A549 (cell line): ENCODE results near the gene RET. TPM values are rescaled to one million over a fixed set of nuclear protein-coding genes. Genes with fewer than 3 reads are reported as not detected.

ENCODE experiments used
- ATAC-seq, 2 experiments: fragments of 200-7000 bp in 1 of 2; fragments of >200 bp in 1 of 2; cut with Nextera tagmentation in 1 of 2; cut with Tn5 transposase in 1 of 2; 3 replicates each; pipeline versions ENCODE4 v1.8.0 to v1.9.1; 2018 to 2020; ENCODE audit warnings: mild to moderate bottlenecking in 1 of 2, moderate library complexity in 1 of 2
- CTCF ChIA-PET: fragments of 300-600 bp; sonication (Branson Sonifier 250); formaldehyde crosslinking; extraction: SDS; loops from one replicate; lab custom pipeline; 2021; ENCODE audit warnings: antibody characterized with exemption, inconsistent platforms; lab: Yijun Ruan, JAX
- POLR2A ChIA-PET: fragments of 350-600 bp; formaldehyde crosslinking; extraction: SDS; loops from one replicate; lab custom pipeline; 2021; ENCODE audit warnings: antibody characterized with exemption, inconsistent platforms; lab: Yijun Ruan, JAX
- DNase-seq, 2 experiments: peaks; one replicate each; pipeline versions ENCODE4 v3.0.0 to v3.0.0-alpha.2; 2011 to 2016; ENCODE audit warnings: low read depth in 1 of 2, low spot score in 1 of 2
- FAIRE-seq: peaks from 2 replicates; lab custom pipeline; 2011; peaks lifted over from hg19 to GRCh38; lab: Jason Lieb, UNC
- H3K27ac ChIP-seq, 2 experiments: fragments of >200 bp; sonication (Bioruptor Twin); formaldehyde crosslinking; 3 replicates each; pipeline ENCODE4 v1.5.1; 2016 to 2017
- H3K4me1 ChIP-seq: fragments of >200 bp; sonication (Bioruptor Twin); formaldehyde crosslinking; 3 replicates; pipeline ENCODE4 v1.6.1; 2016
- H3K4me2 ChIP-seq: fragments of >200 bp; sonication (Bioruptor Twin); formaldehyde crosslinking; 3 replicates; pipeline ENCODE4 v1.6.1; 2016
- H3K4me3 ChIP-seq: fragments of >200 bp; sonication (Bioruptor Twin); formaldehyde crosslinking; 3 replicates; pipeline ENCODE4 v1.5.1; 2016
- H3K9me3 ChIP-seq: fragments of >200 bp; sonication (Bioruptor Twin); formaldehyde crosslinking; 3 replicates; pipeline ENCODE4 v1.6.1; 2016
- BHLHE40 ChIP-seq: IDR thresholded peaks from 2 replicates; pipeline ENCODE4 v1.6.1; 2012; ENCODE audit warnings: low read depth, low read length, inconsistent platforms
- CHD4 ChIP-seq: fragments of 200-600 bp; sonication (generic); IDR thresholded peaks from 2 replicates; pipeline ENCODE4 v1.6.1; 2016; ENCODE audit warnings: antibody characterized with exemption, mild to moderate bottlenecking, borderline replicate concordance
- EHF ChIP-seq: fragments of 250-450 bp; sonication (Bioruptor Pico); IDR thresholded peaks from 2 replicates; pipeline ENCODE4 v1.5.0; 2020; ENCODE audit warnings: mild to moderate bottlenecking
- FOXS1 ChIP-seq: fragments of 250-450 bp; sonication (Bioruptor Pico); IDR thresholded peaks from 2 replicates; pipeline ENCODE4 v1.5.0; 2020; ENCODE audit warnings: mild to moderate bottlenecking, moderate library complexity
- JUN ChIP-seq, 2 experiments: fragments of >200 bp; sonication (Bioruptor Twin); formaldehyde crosslinking; IDR thresholded peaks; 2 replicates in 1 of 2; 3 replicates in 1 of 2; pipeline ENCODE4 v1.6.1; 2016 to 2017
- KDM1A ChIP-seq: fragments of 200-600 bp; sonication (generic); IDR thresholded peaks from 2 replicates; pipeline ENCODE4 v1.6.1; 2016; ENCODE audit warnings: low read depth, mild to moderate bottlenecking
- MAFK ChIP-seq: fragments of 450-650 bp; IDR thresholded peaks from 2 replicates; pipeline ENCODE4 v1.6.1; 2014; ENCODE audit not compliant: partially characterized antibody
- MAZ ChIP-seq: fragments of 150-350 bp; IDR thresholded peaks from 2 replicates; pipeline ENCODE4 v1.6.1; 2014; ENCODE audit warnings: antibody characterized with exemption, low read depth, low read length, borderline replicate concordance
- PHF8 ChIP-seq: fragments of 200-600 bp; sonication (generic); IDR thresholded peaks from 2 replicates; pipeline ENCODE4 v1.6.1; 2016; ENCODE audit warnings: low read depth, mild to moderate bottlenecking, antibody characterized with exemption, moderate library complexity, borderline replicate concordance
- RCOR1 ChIP-seq: fragments of 150-350 bp; IDR thresholded peaks from 2 replicates; pipeline ENCODE4 v1.6.1; 2014; ENCODE audit warnings: antibody characterized with exemption, low read length, low read depth
- RFX5 ChIP-seq: fragments of 450-650 bp; IDR thresholded peaks from 2 replicates; pipeline ENCODE4 v1.7.1; 2014; ENCODE audit warnings: antibody characterized with exemption, mild to moderate bottlenecking, moderate library complexity
- SMC3 ChIP-seq: fragments of >200 bp; sonication (Bioruptor Twin); formaldehyde crosslinking; IDR thresholded peaks from 3 replicates; pipeline ENCODE4 v1.6.1; 2018; ENCODE audit warnings: inconsistent platforms
- SREBF2 ChIP-seq: fragments of 450-650 bp; IDR thresholded peaks from 2 replicates; pipeline ENCODE4 v1.6.1; 2014; ENCODE audit warnings: mild to moderate bottlenecking, moderate library complexity
- TFCP2L1 ChIP-seq: fragments of 250-450 bp; sonication (Bioruptor Pico); IDR thresholded peaks from 2 replicates; pipeline ENCODE4 v1.5.0; 2021; ENCODE audit warnings: mild to moderate bottlenecking
- WGBS: methylation state at CpG from one replicate; pipeline ENCODE4 v1.1.6; 2017; ENCODE audit errors: missing lambda C conversion rate; 5-methylcytosine and 5-hydroxymethylcytosine counted together
- polyA plus RNA-seq, 4 experiments: library from polyadenylated mRNA; depleted of rRNA in 3 of 4; stranded (reverse); fragments of >200 nt; fragmentation: RNase III in 1 of 4; extraction: RNeasy Plus Mini Kit Qiagen cat#74134 plus additional on column Dnase treatment in 1 of 4; gene quantifications; 2 replicates in 3 of 4; 3 replicates in 1 of 4; pipeline ENCODE4 v1.2.3, GENCODE V29; 2011 to 2017
- TF ChIP-seq, protein P1 (sequence below): fragments of >200 bp; sonication (Bioruptor Twin); formaldehyde crosslinking; IDR thresholded peaks from 2 replicates; pipeline ENCODE4 v1.6.1; 2016
- TF ChIP-seq, protein P2 (sequence below): fragments of 250-450 bp; sonication (Bioruptor Pico); IDR thresholded peaks from 2 replicates; pipeline ENCODE4 v1.5.0; 2020; ENCODE audit warnings: low read depth, mild to moderate bottlenecking, moderate library complexity
- TF ChIP-seq, protein P3 (sequence below): fragments of >200 bp; sonication (Bioruptor Twin); formaldehyde crosslinking; IDR thresholded peaks from 3 replicates; pipeline ENCODE4 v1.6.1; 2016
- TF ChIP-seq, protein P4 (sequence below): IDR thresholded peaks from 2 replicates; pipeline ENCODE4 v1.6.1; 2012
- TF ChIP-seq, protein P5 (sequence below): fragments of 150-350 bp; IDR thresholded peaks from 2 replicates; pipeline ENCODE4 v1.6.1; 2014; ENCODE audit warnings: low read depth, mild to moderate bottlenecking, low read length
- TF ChIP-seq, protein P6 (sequence below): fragments of 200-600 bp; sonication (generic); IDR thresholded peaks from 2 replicates; pipeline ENCODE4 v1.6.1; 2016; ENCODE audit warnings: antibody characterized with exemption, mild to moderate bottlenecking, moderate library complexity
- TF ChIP-seq, protein P7 (sequence below): fragments of >200 bp; sonication (Bioruptor Twin); formaldehyde crosslinking; IDR thresholded peaks from 3 replicates; pipeline ENCODE4 v1.5.1; 2016
- TF ChIP-seq, protein P8 (sequence below): IDR thresholded peaks from 2 replicates; pipeline ENCODE4 v1.6.1; 2012; ENCODE audit warnings: low read depth, borderline replicate concordance

RET gene
- polyA plus RNA-seq, 2 of the 4 experiments (the other 2 are of a cell fraction): 0.08 to 0.41 TPM

DNA sequence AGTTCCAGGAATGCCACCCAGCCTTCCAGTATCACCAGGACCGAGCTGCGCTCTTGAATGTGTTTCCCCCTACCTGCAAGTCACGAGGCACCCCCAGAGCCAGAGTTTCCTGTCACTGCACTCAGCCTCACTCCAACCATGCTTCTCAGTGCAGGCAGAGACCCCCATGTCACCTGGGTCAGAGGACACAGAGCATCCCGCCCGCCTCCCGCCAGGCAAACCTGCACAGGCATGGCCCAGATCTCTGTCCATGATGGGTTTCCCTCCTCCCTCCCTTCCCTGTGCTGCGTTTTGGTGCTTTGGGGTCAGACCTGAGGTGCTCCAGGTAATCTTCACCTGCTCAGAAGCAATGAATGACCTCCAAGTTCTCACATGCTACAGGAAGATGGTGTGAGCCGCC is 3.1 kb upstream of the RET start (continued):
- TF ChIP-seq, protein P1, sequence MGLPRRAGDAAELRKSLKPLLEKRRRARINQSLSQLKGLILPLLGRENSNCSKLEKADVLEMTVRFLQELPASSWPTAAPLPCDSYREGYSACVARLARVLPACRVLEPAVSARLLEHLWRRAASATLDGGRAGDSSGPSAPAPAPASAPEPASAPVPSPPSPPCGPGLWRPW: no peak
- TF ChIP-seq RCOR1: no peak

DNA sequence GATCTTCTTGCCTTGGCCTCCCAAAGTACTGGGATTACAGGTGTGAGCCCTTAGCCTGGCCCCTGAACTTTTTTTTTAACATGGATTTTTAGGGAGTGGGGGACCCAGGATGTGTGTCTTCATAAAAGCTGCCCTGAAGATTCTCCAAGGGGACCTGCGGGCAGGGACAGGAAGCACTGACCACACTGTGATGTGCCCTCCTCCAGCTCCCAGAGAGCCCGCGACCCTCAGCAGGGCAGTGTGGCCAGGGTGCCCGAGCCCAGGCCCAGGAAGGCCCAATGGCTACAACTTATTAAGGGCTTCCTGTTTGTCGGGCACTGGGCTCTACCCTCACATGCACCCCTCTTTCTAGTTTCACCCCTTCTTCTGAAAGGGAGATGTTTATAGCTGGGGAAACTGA is 2.5 kb upstream of the RET start:
- no peak overlapping the region for H3K27ac ChIP-seq
- H3K4me1 ChIP-seq: 0 out of 3 replicates have a peak, but pooled peaks cover 3% of the 10 kb centered on the region
- TF ChIP-seq KDM1A: no peak
- TF ChIP-seq TFCP2L1: no peak
- no peak for TF ChIP-seq JUN (IDR thresholded peaks at IDR 0.05)
- TF ChIP-seq CHD4: no peak
- TF ChIP-seq EHF (CRISPR knock-in tag): no peak
- TF ChIP-seq, protein P2, sequence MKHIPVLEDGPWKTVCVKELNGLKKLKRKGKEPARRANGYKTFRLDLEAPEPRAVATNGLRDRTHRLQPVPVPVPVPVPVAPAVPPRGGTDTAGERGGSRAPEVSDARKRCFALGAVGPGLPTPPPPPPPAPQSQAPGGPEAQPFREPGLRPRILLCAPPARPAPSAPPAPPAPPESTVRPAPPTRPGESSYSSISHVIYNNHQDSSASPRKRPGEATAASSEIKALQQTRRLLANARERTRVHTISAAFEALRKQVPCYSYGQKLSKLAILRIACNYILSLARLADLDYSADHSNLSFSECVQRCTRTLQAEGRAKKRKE (CRISPR knock-in tag): no peak
- no peak for TF ChIP-seq PHF8
- TF ChIP-seq BHLHE40: no peak
- TF ChIP-seq, protein P3, sequence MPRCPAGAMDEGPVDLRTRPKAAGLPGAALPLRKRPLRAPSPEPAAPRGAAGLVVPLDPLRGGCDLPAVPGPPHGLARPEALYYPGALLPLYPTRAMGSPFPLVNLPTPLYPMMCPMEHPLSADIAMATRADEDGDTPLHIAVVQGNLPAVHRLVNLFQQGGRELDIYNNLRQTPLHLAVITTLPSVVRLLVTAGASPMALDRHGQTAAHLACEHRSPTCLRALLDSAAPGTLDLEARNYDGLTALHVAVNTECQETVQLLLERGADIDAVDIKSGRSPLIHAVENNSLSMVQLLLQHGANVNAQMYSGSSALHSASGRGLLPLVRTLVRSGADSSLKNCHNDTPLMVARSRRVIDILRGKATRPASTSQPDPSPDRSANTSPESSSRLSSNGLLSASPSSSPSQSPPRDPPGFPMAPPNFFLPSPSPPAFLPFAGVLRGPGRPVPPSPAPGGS: no peak
- TF ChIP-seq FOXS1 (CRISPR knock-in tag): no peak
- TF ChIP-seq, protein P4, sequence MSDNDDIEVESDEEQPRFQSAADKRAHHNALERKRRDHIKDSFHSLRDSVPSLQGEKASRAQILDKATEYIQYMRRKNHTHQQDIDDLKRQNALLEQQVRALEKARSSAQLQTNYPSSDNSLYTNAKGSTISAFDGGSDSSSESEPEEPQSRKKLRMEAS: no peak
- TF ChIP-seq, all 56 proteins: peak for 0
- H3K4me3 ChIP-seq: no peak overlapping the region
- no peaks in the 10 kb centered on the region for H3K9me3 ChIP-seq
- ATAC-seq: no peak
- no peak for DNase-seq
- no peak for FAIRE-seq
- no peak overlapping the region for H3K4me2 ChIP-seq
- ChIA-PET POLR2A (no interaction called here), CTCF (interaction anchor here (0.5 to 0.9 kb wide), 4 partner anchors 99 to 237 kb away, joined by 3 to 4 read pairs (median 3); no protein-coding TSS in a partner anchor)
- WGBS: 82% methylated on average over 2 of the region's 5 CpGs

DNA sequence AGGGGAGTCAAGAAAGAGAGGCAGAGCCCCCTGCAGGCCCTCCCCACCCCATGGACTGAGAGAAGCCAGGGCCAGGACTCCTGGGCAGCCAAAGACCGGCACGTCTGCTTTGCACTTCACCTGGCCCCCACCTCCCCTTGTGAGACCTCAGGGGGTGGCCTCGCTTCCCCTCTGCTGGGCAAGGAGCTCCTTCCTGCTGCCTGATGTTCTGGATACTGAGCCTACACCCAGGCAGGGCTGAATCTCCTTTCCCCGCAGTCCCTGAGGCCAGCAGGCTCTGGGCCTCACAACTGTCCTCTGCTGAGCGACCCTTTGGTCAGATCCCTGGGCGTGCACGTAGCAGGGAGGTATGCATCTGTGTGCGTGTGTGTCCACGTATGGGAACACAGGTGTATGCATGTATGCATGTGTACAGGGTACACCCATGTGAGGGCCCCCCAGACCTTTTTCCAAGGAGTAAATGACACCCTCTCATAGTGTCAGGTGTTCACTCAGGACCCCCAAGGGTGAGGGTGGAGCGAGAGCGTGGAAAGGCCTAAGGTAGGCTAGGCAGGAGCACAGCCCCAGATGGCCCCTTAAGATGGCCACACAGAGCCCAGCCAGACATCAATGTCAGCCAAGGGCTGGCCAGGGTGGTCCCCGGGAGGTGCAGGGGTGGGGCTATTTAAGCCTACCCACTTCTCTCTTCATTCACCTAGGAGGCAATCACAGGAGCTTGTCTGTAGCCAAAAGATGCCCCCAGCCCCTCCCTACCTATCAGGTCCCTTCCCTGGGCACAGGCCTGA is 1.9 kb upstream of the RET start:
- WGBS: 66% methylated on average over 4 of the region's 12 CpGs
- POLR2A ChIA-PET: no interaction called here
- CTCF ChIA-PET: interaction anchor here (0.5 to 0.9 kb wide), 8 partner anchors 9 to 1911 kb away, joined by 3 to 4 read pairs (median 3); no protein-coding TSS in a partner anchor
- H3K27ac ChIP-seq: no peak overlapping the region
- 0 out of 3 replicates have a peak, but pooled peaks cover 3% of the 10 kb centered on the region for H3K4me1 ChIP-seq
- H3K4me3 ChIP-seq: no peak overlapping the region
- ATAC-seq: no peak
- no peak for FAIRE-seq
- no peaks in the 10 kb centered on the region for H3K9me3 ChIP-seq
- H3K4me2 ChIP-seq: no peak overlapping the region
- DNase-seq: no peak
- TF ChIP-seq RFX5: no peak
- no peak for TF ChIP-seq SREBF2
- no peak for TF ChIP-seq SMC3
- TF ChIP-seq MAZ: no peak
- TF ChIP-seq, protein P4: no peak
- TF ChIP-seq, protein P5, sequence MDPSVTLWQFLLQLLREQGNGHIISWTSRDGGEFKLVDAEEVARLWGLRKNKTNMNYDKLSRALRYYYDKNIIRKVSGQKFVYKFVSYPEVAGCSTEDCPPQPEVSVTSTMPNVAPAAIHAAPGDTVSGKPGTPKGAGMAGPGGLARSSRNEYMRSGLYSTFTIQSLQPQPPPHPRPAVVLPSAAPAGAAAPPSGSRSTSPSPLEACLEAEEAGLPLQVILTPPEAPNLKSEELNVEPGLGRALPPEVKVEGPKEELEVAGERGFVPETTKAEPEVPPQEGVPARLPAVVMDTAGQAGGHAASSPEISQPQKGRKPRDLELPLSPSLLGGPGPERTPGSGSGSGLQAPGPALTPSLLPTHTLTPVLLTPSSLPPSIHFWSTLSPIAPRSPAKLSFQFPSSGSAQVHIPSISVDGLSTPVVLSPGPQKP: no peak
- TF ChIP-seq, protein P6, sequence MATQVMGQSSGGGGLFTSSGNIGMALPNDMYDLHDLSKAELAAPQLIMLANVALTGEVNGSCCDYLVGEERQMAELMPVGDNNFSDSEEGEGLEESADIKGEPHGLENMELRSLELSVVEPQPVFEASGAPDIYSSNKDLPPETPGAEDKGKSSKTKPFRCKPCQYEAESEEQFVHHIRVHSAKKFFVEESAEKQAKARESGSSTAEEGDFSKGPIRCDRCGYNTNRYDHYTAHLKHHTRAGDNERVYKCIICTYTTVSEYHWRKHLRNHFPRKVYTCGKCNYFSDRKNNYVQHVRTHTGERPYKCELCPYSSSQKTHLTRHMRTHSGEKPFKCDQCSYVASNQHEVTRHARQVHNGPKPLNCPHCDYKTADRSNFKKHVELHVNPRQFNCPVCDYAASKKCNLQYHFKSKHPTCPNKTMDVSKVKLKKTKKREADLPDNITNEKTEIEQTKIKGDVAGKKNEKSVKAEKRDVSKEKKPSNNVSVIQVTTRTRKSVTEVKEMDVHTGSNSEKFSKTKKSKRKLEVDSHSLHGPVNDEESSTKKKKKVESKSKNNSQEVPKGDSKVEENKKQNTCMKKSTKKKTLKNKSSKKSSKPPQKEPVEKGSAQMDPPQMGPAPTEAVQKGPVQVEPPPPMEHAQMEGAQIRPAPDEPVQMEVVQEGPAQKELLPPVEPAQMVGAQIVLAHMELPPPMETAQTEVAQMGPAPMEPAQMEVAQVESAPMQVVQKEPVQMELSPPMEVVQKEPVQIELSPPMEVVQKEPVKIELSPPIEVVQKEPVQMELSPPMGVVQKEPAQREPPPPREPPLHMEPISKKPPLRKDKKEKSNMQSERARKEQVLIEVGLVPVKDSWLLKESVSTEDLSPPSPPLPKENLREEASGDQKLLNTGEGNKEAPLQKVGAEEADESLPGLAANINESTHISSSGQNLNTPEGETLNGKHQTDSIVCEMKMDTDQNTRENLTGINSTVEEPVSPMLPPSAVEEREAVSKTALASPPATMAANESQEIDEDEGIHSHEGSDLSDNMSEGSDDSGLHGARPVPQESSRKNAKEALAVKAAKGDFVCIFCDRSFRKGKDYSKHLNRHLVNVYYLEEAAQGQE: no peak
- TF ChIP-seq, protein P7, sequence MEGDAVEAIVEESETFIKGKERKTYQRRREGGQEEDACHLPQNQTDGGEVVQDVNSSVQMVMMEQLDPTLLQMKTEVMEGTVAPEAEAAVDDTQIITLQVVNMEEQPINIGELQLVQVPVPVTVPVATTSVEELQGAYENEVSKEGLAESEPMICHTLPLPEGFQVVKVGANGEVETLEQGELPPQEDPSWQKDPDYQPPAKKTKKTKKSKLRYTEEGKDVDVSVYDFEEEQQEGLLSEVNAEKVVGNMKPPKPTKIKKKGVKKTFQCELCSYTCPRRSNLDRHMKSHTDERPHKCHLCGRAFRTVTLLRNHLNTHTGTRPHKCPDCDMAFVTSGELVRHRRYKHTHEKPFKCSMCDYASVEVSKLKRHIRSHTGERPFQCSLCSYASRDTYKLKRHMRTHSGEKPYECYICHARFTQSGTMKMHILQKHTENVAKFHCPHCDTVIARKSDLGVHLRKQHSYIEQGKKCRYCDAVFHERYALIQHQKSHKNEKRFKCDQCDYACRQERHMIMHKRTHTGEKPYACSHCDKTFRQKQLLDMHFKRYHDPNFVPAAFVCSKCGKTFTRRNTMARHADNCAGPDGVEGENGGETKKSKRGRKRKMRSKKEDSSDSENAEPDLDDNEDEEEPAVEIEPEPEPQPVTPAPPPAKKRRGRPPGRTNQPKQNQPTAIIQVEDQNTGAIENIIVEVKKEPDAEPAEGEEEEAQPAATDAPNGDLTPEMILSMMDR: no peak
- no peak for TF ChIP-seq MAFK
- TF ChIP-seq, protein P8, sequence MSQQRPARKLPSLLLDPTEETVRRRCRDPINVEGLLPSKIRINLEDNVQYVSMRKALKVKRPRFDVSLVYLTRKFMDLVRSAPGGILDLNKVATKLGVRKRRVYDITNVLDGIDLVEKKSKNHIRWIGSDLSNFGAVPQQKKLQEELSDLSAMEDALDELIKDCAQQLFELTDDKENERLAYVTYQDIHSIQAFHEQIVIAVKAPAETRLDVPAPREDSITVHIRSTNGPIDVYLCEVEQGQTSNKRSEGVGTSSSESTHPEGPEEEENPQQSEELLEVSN: no peak
- no peak for TF ChIP-seq KDM1A
- TF ChIP-seq BHLHE40: no peak
